GM19193 (cell line): ENCODE data around the gene RESF1.

Source experiments
- POLR2A ChIP-seq: IDR thresholded peaks from 4 replicates; pipeline ENCODE4 v1.6.1; 2011; ENCODE audit not compliant: insufficient read depth, insufficient read length; ENCODE audit errors: extremely low read depth

Gene RESF1

DNA sequence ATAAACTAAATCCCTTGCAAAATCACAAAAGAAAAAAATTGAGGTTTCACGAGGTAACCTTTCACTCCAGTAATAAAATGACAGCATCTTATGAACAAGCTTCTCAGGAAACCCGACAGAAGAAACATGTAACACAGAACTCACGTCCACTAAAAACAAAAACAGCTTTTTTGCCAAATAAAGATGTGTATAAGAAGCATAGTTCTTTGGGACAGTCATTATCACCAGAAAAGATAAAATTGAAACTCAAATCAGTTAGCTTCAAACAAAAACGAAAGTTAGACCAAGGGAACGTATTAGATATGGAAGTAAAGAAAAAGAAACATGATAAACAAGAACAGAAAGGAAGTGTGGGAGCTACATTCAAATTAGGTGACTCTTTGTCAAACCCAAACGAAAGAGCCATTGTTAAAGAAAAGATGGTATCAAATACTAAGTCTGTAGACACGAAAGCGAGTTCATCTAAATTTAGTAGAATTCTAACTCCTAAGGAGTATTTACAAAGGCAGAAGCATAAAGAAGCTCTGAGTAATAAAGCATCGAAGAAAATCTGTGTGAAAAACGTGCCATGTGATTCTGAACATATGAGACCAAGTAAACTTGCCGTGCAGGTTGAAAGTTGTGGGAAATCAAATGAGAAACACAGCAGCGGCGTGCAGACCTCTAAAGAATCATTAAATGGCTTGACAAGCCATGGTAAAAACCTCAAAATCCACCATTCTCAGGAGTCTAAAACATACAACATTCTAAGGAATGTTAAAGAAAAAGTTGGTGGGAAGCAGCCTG, 25.8 kb downstream of the RESF1 start:
- TF ChIP-seq POLR2A, result no peak

DNA sequence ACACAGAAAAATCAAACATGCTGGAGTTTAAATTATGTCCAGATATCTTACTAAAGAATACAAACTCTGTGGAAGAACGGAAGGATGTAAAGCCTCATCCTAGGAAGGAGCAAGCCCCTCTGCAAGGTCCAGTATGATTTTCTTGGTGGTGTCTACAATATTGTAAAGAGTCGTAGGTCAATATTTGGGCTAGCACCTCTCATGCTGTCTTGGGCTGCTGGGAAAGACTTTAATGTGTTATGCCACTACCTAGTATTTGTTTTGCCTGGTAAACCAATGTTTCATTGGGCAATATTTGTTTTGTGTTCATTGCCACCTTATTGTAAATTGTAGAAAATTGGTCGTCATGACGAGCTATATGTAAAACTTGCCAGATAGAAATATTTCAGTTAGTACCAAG, 26.6 kb downstream of the RESF1 start:
- TF ChIP-seq POLR2A, result no peak

DNA sequence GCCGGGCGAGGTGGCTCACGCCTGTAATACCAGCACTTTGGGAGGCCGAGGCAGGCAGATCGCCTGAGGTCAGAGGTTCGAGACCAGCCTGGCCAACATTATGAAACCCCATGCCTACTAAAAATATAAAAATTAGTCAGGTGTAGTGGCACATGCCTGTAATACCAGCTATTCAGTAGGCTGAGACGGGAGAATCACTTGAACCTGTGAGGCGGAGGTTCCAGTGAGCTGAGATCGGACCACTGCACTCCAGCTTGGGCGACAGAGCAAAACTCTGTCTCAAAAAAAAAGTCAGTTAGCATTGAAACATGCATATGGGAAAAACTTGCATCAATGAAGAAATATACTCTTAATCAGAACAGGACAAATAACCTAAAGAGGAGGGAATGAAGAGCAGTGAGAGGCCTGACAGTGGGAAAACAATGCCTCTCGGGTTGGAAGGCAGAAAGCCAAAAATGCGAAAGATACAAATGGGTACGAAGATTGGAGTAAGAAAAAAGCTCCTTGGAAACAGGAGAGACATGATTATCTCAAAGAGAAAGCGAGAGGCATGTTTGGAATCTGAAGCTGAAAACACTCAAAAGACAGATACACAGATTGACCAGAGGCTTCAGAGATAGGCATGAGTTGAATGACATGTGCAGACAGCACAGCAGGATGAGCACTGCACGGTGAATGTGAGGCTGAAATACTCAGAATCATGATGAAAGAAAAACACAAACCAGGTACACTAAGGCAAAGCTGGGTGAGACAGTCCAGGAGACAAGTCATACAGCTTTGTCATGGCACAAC, 30.6 kb downstream of the RESF1 start:
- TF ChIP-seq POLR2A, result no peak

DNA sequence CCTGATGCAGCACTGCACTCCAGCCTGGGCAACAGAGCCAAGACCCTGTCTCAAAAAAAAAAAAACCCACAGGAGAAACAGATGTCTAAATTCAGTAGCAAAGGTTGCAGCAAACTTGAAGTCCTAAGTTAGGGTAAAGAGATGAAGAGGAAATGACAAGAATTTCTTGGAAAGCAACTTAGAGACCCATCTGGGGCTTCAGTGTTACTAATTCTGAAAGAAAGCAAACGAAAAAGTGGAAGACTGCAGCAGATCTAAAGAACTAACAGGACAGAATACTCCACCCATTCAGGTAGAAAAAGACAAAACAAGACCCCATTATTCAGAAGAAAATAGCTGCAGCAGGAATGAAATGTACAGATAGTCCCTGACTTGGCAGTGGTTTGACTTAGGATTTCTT, 31.9 kb downstream of the RESF1 start:
- no peak for TF ChIP-seq POLR2A

DNA sequence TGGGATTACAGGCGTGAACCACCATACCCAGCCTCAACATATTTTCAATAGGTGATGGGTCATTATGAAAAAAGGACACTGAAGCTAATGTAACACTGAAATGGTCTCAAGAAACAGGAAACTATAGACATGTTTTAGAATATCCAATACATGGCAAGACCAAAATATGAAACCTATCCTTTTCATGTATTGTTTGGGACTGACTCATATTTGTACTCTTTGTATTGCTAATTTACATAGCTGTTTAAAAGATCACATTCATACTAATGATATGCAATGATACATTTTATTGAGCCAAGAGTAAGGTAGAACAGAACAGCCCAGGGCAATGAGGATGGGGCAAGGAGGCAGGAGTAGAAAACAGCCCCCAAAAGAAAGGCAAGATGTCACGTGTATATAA, 32.6 kb downstream of the RESF1 start:
- no peak for TF ChIP-seq POLR2A

DNA sequence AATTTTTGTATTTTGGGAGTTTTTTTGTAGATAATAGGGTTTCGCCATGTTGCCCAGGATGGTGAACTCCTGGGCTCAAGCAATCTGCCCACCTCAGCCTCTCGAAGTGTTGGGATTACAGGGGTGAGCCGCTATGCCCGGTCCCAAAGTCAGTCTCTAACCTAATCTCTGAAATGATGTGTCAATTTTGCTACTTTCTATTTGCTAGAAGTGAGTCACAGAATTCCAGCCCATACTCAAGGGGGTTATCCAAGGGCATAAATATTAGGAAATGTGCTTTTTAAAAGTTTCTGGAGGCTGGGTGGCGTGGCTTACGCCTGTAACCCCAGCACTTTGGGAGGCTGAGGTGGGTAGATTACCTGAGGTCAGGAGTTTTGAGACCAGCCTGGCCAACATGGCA, 40.5 kb downstream of the RESF1 start:
- no peak for TF ChIP-seq POLR2A

DNA sequence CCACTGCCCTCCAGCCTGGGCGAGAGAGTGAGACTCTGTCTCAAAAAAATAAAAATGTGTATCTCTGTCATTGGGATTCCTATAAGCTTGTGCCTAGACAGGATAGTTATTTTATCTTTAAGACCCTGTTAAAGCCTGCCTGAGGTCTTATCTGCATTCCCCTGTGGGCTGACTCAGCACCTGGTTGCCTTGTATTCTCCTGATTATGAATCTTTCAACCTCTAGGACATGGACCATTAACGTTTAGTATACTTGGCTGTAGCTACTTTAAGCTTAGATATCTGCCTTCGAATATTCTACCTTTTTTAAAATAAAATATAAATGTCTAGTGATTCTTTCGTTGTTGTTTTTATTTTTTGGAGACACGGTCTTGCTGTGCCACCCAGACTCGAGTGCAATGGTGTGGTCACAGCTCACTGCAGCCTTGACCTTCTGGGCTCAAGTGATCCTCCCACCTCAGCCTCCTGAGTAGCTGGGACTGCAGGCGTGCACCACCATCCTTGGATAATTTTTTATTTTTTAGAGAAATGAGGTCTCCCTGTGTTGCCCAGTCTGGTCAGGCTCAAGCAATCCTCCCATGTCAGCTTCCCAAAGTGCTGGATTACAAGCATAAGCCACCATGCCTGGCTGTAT, 41.3 kb downstream of the RESF1 start:
- no peak for TF ChIP-seq POLR2A

DNA sequence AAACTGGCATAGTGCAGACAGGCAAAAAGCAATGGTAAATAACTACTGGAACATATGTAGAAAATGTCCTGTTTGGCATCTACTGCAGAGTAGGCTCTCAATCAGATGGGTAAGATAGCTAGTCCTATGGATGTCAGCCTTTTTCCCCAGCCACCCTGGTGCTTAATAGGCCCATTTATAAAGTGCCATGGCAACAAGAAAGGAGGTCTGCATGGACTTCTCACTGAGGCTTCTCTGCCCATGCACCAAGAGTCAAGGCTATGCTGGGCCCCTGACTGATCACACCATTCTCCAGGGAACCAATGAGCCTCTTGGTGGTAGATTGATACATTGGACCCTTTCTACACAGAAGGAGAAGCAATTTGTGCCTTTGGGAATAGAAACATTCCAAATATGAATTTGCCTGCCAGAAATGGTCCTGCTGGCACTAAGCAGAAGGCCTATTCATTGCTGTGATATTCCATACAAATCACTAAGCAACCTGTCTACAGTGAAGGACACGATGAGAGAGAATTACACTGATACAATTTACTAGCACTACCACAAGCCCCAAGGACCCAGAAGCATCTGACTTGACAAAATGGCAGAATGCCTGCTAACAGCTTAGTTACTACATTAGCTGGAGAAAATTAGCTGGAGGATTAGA, 43.8 kb downstream of the RESF1 start:
- TF ChIP-seq POLR2A, result no peak

DNA sequence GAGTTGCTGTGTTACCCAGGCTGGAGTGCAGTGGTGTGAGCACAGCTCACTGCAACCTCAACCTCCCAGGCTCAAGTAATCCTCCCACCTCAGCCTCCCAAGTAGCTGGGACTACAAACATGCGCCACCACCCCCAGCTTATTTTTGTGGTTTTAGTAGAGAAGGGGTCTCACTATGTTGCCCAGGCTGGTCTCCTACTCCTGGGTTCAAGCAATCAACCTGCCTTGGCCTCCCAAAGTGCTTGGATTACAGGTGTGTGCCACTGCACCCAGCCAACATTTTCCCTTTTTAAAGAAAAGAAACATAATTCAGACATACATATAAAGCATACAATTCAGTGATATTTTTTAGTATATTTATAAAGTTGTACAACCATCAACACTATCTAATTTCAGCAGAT, 44.4 kb downstream of the RESF1 start:
- TF ChIP-seq POLR2A, result no peak

DNA sequence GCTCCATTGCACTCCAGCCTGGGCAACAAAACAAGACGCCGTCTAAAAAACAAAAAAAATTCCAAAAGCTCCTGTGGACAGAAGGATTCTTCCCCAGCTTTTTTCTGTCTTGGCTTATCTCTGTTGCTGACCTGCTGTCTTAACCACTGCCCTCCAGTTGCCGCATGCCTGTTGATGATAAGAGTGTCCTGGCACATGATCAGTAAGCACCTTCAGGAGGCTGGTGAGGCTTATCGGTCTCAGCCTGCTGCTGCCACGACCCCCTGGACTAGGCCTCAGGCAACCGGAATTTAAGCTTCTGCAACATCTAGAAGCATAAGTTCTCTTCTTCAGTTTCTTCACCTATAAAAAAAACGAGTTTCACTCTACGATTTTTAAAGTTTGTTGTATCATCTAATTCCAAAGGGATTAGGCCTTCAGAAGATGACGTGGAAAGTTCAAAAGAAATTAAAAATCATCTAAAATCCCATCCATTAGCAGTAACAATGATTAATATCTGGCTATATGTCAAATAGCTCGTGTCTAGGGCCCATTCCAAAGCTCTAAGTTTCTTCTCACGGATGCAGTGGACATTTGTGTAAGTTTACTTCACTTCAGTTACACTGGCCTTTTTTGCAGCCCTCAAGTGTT, 46.4 kb downstream of the RESF1 start:
- no peak for TF ChIP-seq POLR2A
